Astrocyte of the cerebellum (primary cell): ENCODE results near the gene CPNE2.
A peak's percentile ranks its signal among the peaks of the same experiment; 100 is the strongest.

ENCODE experiments used
- DNase-seq: peaks from one replicate; pipeline ENCODE4 v3.0.0-alpha.2; 2011; ENCODE audit warnings: low read depth
- H3K4me3 ChIP-seq: 2 replicates; pipeline ENCODE4 v1.5.1; 2011; ENCODE audit warnings: mild to moderate bottlenecking, low read depth, low read length, moderate library complexity
- in situ Hi-C: cut with HindIII; loops from 2 replicates; pipeline ENCODE4 v1.10.0; 2017; ENCODE audit warnings: low sequenced_read_pairs
- TF ChIP-seq, protein P1 (sequence below): IDR thresholded peaks from 2 replicates; pipeline ENCODE4 v1.5.1; 2012; ENCODE audit warnings: low read length, low read depth, moderate library complexity, mild to moderate bottlenecking; ENCODE audit errors: missing control alignments

The CPNE2 gene

DNA sequence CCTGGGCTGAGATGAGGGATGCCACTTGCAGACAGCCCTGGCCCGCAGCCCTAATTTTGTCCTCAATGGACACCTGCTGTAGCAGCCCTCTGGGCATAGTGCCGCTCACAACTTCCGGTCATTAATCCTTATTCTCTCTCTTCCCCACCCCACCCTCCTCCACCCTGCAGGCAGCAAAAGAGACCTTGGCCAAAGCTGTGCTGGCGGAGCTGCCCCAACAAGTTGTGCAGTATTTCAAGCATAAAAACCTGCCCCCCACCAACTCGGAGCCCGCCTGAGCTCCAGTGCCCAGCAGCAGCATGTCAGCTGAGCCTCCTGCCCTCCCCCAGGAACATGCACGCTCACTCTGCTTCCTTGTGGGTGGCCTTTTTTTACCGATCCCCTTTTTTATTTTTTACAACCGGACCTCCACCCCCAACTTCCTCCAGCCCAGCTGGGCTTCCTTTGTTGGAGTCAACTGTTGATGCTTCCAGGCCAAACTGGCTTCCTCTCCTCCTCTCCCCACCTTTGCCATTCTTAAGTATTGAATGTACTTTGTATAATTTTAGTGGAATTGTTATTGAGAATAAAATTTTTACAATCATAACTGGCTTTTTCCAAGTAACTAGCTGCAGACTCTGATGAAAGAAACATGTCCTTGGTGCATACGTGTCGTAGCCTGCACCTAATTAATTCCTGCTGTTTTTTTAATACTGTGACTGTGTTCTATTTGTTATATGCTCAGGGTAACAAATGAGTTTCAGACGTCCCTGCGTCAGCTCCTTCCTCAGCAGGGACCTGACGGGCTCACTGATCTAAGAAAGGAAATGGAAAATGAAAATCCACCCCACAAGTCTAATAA, 55.2 kb downstream of the CPNE2 start:
- no peak for DNase-seq
- no peak overlapping the region for H3K4me3 ChIP-seq
- TF ChIP-seq, protein P1, sequence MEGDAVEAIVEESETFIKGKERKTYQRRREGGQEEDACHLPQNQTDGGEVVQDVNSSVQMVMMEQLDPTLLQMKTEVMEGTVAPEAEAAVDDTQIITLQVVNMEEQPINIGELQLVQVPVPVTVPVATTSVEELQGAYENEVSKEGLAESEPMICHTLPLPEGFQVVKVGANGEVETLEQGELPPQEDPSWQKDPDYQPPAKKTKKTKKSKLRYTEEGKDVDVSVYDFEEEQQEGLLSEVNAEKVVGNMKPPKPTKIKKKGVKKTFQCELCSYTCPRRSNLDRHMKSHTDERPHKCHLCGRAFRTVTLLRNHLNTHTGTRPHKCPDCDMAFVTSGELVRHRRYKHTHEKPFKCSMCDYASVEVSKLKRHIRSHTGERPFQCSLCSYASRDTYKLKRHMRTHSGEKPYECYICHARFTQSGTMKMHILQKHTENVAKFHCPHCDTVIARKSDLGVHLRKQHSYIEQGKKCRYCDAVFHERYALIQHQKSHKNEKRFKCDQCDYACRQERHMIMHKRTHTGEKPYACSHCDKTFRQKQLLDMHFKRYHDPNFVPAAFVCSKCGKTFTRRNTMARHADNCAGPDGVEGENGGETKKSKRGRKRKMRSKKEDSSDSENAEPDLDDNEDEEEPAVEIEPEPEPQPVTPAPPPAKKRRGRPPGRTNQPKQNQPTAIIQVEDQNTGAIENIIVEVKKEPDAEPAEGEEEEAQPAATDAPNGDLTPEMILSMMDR, result no peak
- in situ Hi-C loops, result loop anchor here (5.0 kb wide), 1 partner anchor 40 kb away; no protein-coding TSS in a partner anchor

DNA sequence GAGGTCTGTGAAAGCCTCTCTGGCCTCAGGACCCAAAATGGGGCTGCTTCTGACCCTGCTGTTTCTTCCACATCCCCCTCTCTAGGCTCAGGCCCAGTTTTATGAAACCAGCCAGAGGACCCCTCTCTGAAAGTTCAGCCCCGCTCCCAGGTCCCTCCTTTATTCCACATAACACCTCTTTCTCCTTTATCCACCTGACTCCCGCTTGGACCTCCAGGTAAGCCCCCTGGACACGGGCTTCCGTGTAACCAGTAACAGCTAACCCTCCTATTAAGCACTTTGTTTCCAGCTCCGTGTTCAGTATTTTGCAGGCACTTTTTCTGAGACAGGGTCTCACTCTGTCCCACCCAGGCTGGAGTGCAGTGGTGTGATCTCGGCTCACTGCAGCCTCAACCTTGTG, 56.1 kb downstream of the CPNE2 start:
- TF ChIP-seq, protein P1, result no peak
- in situ Hi-C loops, result loop anchor here (5.0 kb wide), 1 partner anchor 41 kb away; no protein-coding TSS in a partner anchor
- no peak for DNase-seq
- no peak overlapping the region for H3K4me3 ChIP-seq

DNA sequence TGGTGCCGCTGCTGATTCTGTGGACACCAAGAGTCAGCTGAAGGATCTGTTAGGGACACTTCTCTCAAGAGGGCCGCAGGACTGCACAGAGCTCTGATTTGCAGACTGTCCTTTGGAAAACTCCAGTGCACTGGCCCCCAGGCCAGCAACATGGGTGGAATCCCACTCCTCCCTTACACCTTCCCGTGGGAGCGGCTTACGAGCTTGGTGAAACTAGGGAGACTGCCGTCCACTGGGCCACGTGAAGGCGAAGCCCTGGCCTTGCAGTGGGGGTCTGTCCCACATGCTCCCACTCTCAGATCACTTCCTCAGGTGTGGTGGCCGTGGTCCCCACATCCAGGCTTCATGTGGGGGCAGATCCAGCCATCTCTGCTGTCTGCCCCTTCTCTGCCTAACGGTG, 57.0 kb downstream of the CPNE2 start:
- in situ Hi-C loops, result loop anchor here (5.0 kb wide), 1 partner anchor 42 kb away; no protein-coding TSS in a partner anchor
- no peak overlapping the region for H3K4me3 ChIP-seq
- DNase-seq, result no peak
- TF ChIP-seq, protein P1, result no peak

DNA sequence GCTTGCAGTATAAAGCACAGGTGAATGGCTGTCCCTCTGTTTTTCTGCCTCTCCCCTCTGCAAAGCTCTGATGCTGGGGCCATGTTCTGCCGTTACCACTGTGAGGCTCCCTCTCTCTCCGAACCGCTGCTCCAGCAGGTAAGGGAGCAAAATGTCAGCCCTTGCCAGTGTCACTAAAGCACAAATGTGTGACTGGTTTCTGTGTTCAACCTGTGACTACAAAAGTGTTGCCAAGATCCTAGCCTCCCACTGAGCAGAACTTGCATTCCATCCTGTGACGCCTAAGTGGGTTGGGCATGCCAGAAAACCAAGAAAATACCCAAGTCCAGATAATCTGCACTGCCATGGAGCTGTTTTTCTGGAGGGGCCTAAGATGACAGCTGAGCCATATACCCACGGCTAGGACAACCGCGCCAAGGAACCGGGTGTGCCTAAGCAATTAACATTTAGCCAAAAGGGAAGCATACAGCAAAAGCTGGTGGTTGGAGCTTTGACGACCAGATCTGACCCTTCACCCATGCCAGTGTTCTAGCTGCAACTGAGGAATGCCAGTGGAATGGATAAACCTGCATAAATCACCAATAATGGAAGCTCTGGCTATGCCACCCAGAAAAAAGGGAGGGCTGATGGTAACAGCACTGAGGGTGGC, 58.4 kb downstream of the CPNE2 start:
- DNase-seq, result peak; percentile 35
- TF ChIP-seq, protein P1, result no peak
- H3K4me3 ChIP-seq, result no peak overlapping the region
- in situ Hi-C loops, result no loop called here

DNA sequence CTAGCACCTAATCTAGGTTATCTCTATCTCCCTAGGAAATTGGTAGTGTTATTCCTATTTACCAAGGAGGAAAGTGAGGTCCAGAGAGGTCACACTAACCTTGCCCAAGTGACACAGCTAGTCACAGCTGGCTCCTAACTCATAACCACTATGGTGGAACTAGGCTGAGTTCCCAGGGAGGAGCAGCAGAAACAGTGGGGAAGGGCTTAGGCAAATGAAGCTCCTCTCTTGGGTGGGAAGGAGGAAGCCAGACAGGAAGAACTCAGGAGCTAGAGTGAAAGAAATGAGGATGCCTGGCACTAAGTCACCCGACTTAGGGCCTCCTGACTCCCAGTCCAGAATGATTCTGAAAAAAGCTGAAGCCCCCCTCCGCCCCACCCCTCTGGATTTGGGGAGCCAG, 59.0 kb downstream of the CPNE2 start:
- H3K4me3 ChIP-seq, result no peak overlapping the region
- TF ChIP-seq, protein P1, result no peak
- in situ Hi-C loops, result no loop called here
- DNase-seq, result no peak

DNA sequence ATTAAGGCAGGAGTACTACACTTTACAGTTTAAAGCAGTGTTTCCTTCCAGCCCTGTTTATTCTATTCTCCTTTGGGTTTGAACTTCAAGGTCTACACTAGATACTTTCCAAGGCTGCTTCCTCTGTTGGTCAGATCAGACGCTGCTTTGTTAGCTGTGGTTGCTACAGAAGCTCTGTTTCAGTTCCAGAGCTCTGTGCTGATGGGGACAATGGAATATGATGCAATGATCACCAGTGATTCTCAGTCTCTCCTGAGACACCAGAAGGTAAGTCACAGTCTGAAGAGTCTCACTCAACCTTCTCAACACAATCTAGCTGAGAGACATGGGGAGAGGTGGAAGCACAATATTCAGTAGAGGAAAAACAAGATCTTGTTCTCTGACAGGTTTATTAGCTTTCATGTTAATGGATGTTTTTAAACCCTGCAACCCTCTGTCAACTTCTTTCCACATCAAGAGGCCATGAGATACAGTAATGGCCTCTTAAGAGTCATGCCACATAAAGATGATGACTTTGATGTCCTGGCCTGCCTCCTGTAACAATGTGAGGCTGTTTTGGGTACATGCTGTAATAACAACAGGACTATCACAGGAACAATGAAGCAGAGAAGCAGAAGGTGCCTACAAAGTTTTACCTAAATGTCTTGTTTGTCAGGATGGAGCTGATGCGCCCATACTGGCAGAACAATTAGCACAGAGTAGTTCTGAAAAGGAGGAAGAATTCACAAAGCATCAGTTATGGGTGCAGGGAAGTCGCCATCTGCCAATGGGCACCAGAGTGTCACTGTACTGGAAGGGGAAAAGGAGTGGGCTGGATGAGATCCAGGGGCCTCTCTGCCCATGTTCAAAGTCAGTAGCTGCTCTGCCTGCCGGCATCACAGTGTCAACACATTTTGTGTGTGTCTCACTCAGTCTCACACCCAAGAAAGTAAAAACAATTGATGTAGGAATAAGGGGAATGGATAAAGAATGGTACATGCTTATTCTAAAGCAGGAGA, 60.0 kb downstream of the CPNE2 start:
- in situ Hi-C loops, result no loop called here
- DNase-seq, result no peak
- TF ChIP-seq, protein P1, result no peak
- no peak overlapping the region for H3K4me3 ChIP-seq
